Measurements from ENCODE around the gene RALGPS2.

DNA sequence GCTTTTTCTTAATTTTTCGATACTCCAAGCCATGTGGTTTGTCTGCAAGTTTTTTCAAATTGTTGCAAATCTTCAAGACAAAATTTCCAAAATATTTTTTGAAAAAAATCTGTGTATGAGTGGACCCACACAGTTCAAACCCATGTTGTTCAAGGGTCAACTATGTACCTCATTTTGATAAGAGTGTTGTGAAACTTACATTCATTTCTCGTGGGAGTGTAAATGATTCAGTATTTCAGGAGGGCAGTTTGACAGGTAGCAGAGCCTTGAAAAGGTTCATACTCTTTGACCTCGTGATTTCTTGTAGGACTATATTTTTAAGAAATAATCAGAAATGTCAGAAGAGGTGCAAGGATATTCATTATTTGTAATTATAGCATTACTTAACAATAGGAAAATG is 77.8 kb downstream of the RALGPS2 start:
- TF ChIP-seq, protein P1, sequence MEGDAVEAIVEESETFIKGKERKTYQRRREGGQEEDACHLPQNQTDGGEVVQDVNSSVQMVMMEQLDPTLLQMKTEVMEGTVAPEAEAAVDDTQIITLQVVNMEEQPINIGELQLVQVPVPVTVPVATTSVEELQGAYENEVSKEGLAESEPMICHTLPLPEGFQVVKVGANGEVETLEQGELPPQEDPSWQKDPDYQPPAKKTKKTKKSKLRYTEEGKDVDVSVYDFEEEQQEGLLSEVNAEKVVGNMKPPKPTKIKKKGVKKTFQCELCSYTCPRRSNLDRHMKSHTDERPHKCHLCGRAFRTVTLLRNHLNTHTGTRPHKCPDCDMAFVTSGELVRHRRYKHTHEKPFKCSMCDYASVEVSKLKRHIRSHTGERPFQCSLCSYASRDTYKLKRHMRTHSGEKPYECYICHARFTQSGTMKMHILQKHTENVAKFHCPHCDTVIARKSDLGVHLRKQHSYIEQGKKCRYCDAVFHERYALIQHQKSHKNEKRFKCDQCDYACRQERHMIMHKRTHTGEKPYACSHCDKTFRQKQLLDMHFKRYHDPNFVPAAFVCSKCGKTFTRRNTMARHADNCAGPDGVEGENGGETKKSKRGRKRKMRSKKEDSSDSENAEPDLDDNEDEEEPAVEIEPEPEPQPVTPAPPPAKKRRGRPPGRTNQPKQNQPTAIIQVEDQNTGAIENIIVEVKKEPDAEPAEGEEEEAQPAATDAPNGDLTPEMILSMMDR (IDR thresholded peaks at IDR 0.05; ENCODE audit: insufficient read depth, low read length, poor library complexity, severe bottlenecking), result no peak
- TF ChIP-seq EZH2phosphoT487 (conservative IDR thresholded peaks at IDR 0.05; ENCODE audit: low read length), result no peak

Data from SU-DHL-6 (cell line).